ES-I3 (cell line): Measurements from ENCODE around the gene EMC1.

ENCODE experiments used
- H3K36me3 ChIP-seq: 2 replicates; pipeline ENCODE4 v1.6.1; 2013; ENCODE audit warnings: mild to moderate bottlenecking, low read length, control low read depth, moderate library complexity; ENCODE audit not compliant: insufficient read depth
- H3K4me1 ChIP-seq: 2 replicates; pipeline ENCODE4 v1.6.1; 2013; ENCODE audit warnings: mild to moderate bottlenecking, control low read depth, low read length; ENCODE audit not compliant: insufficient read depth
- H3K9ac ChIP-seq: 2 replicates; pipeline ENCODE4 v1.6.1; 2013; ENCODE audit warnings: low read depth, mild to moderate bottlenecking, low read length, moderate library complexity
- H3K9me3 ChIP-seq: 2 replicates; pipeline ENCODE4 v1.6.1; 2013; ENCODE audit warnings: mild to moderate bottlenecking, low read length, moderate library complexity; ENCODE audit not compliant: control insufficient read depth, insufficient read depth

Gene EMC1

DNA sequence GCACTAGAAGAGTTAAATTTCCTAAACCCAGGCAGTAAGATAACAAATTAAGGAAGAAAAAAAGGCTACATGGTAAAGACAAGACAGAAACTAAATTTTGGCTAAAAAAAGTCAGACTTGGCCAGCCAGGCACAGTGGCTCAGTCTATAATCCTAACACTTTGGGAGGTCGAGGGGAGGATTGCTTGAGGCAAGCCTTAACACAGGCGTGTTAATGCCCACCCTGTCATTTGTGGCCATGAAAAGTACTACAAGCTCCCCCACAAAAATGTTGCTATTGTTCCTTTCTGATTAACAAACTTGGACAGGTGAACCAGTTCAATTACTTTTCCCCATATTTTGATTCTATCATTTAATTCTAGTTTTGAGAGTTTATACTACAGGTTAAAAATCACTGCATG lies 73.5 kb downstream of the EMC1 start:
- H3K36me3 ChIP-seq: peaks cover 63% of the 10 kb centered on the region
- H3K4me1 ChIP-seq: no peaks in the 10 kb centered on the region
- H3K9me3 ChIP-seq: no peaks in the 10 kb centered on the region
- H3K9ac ChIP-seq: no peak overlapping the region

DNA sequence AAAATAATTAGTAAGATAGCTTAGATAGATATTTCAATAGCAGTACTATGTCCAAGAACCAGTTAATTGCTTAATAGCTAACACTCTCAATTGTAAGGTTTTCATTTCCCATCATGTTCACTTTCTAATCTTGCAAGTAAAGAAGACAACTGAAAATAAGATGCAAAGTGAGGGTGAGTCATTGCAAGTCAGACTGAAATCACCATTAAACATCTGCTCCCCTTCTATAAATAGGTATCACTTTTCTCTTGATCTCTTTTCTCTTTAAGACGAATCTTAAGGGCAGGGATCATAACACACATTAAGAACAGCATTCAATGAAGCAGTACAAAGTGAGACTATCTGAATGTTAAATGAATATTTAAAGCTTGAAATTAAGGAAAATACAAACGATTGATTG lies 81.7 kb downstream of the EMC1 start:
- Histone ChIP-seq H3K9ac (no peak overlapping the region), H3K9me3 (no peaks in the 10 kb centered on the region), H3K4me1 (no peaks in the 10 kb centered on the region), H3K36me3 (peaks cover 74% of the 10 kb centered on the region)

DNA sequence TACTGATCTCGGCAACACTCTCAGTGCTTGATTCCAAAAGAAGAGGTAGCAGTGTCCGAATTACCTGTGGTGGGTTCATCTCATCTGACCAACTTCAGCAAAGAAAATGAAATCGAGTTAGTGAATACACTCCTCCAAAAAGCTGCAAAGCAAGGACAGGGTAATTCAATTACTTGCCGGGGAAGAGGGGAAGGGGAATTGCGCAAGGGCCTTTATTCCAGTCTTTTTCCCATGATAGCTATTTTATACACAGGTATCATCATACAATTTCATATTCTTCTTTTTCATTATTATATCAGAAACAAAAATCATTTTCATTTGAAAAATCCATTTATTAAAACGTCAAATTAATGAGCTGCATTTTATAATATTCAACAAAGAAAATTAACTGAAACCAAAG lies 84.2 kb downstream of the EMC1 start:
- Histone ChIP-seq H3K9me3 (no peaks in the 10 kb centered on the region), H3K4me1 (no peaks in the 10 kb centered on the region), H3K9ac (no peak overlapping the region), H3K36me3 (peaks cover 77% of the 10 kb centered on the region)

GRCh38 chr1:19166066-19166465 lies 85.3 kb downstream of the EMC1 start:
- H3K9me3 ChIP-seq: no peaks in the 10 kb centered on the region
- no peak overlapping the region for H3K9ac ChIP-seq
- peaks cover 80% of the 10 kb centered on the region for H3K36me3 ChIP-seq
- no peaks in the 10 kb centered on the region for H3K4me1 ChIP-seq
